Measurements from ENCODE around the gene RNASE9.
"Not testable (repeated sequence)": the region's sequence is repeated elsewhere in the genome, so short reads cannot be mapped to it uniquely, and the experiment has no call there.

- not testable (repeated sequence) for TF ChIP-seq CTCF, POLR2A (IDR thresholded peaks at IDR 0.05)
Measured at GRCh38 chr14:20506276-20506675, 54.6 kb downstream of the RNASE9 start.

Measured in Peyer's patch (tissue), 4 donors.